ENCODE measurements around the gene AKAP6. TPM values are rescaled to one million over a fixed set of nuclear protein-coding genes. Genes with fewer than 3 reads are reported as not detected.

AKAP6 gene
- total RNA-seq, 1 donor from 2014 or later, result 600 TPM

- no peak overlapping the region for H3K4me3 Mint-ChIP-seq (ENCODE audit: unreplicated experiment)
- peaks cover 9% of the 10 kb centered on the region for H3K36me3 Mint-ChIP-seq (ENCODE audit: unreplicated experiment)
- peaks cover 19% of the 10 kb centered on the region for H3K9me3 Mint-ChIP-seq (ENCODE audit: unreplicated experiment)
- TF ChIP-seq CTCF (IDR thresholded peaks at IDR 0.05; ENCODE audit: partially characterized antibody, unreplicated experiment), result no peak
- no peak overlapping the region for H3K27ac Mint-ChIP-seq (ENCODE audit: unreplicated experiment)
- H3K27me3 Mint-ChIP-seq (ENCODE audit: unreplicated experiment), result peaks cover 9% of the 10 kb centered on the region
- H3K4me1 Mint-ChIP-seq (ENCODE audit: low read depth, unreplicated experiment), result peaks cover 4% of the 10 kb centered on the region
- no peak for DNase-seq
Measured at GRCh38 chr14:32546246-32546645, 217.1 kb downstream of the AKAP6 start.

- no peak for TF ChIP-seq CTCF (IDR thresholded peaks at IDR 0.05; ENCODE audit: partially characterized antibody, unreplicated experiment)
Measured at GRCh38 chr14:32552766-32553165, 223.7 kb downstream of the AKAP6 start.

GRCh38 chr14:32559048-32559447 is 229.9 kb downstream of the AKAP6 start:
- H3K9me3 Mint-ChIP-seq (ENCODE audit: unreplicated experiment), result peaks cover 12% of the 10 kb centered on the region
- no peak for TF ChIP-seq CTCF (IDR thresholded peaks at IDR 0.05; ENCODE audit: partially characterized antibody, unreplicated experiment)
- H3K4me1 Mint-ChIP-seq (ENCODE audit: low read depth, unreplicated experiment), result peaks cover 4% of the 10 kb centered on the region
- peaks cover 4% of the 10 kb centered on the region for H3K36me3 Mint-ChIP-seq (ENCODE audit: unreplicated experiment)
- peaks cover 4% of the 10 kb centered on the region for H3K27me3 Mint-ChIP-seq (ENCODE audit: unreplicated experiment)
- no peak for DNase-seq
- no peak overlapping the region for H3K27ac Mint-ChIP-seq (ENCODE audit: unreplicated experiment)
- no peak overlapping the region for H3K4me3 Mint-ChIP-seq (ENCODE audit: unreplicated experiment)

More at GRCh38 chr14:32552766-32553165, 223.7 kb downstream of the AKAP6 start:
- H3K4me1 Mint-ChIP-seq (ENCODE audit: low read depth, unreplicated experiment), result peaks cover 13% of the 10 kb centered on the region
- peaks cover 12% of the 10 kb centered on the region for H3K27me3 Mint-ChIP-seq (ENCODE audit: unreplicated experiment)
- H3K4me3 Mint-ChIP-seq (ENCODE audit: unreplicated experiment), result no peak overlapping the region
- peaks cover 12% of the 10 kb centered on the region for H3K36me3 Mint-ChIP-seq (ENCODE audit: unreplicated experiment)
- peaks cover 26% of the 10 kb centered on the region for H3K9me3 Mint-ChIP-seq (ENCODE audit: unreplicated experiment)
- no peak overlapping the region for H3K27ac Mint-ChIP-seq (ENCODE audit: unreplicated experiment)
- no peak for DNase-seq

- peaks cover 10% of the 10 kb centered on the region for H3K9me3 Mint-ChIP-seq (ENCODE audit: unreplicated experiment)
- no peak for DNase-seq
- TF ChIP-seq CTCF (IDR thresholded peaks at IDR 0.05; ENCODE audit: partially characterized antibody, unreplicated experiment), result no peak
- H3K4me1 Mint-ChIP-seq (ENCODE audit: low read depth, unreplicated experiment), result peaks cover 2% of the 10 kb centered on the region
- no peak overlapping the region for H3K4me3 Mint-ChIP-seq (ENCODE audit: unreplicated experiment)
- no peak overlapping the region for H3K27ac Mint-ChIP-seq (ENCODE audit: unreplicated experiment)
- H3K36me3 Mint-ChIP-seq (ENCODE audit: unreplicated experiment), result peaks cover 4% of the 10 kb centered on the region
- H3K27me3 Mint-ChIP-seq (ENCODE audit: unreplicated experiment), result peaks cover 4% of the 10 kb centered on the region
Measured at GRCh38 chr14:32559590-32559989, 230.5 kb downstream of the AKAP6 start.

GRCh38 chr14:32560209-32560857 is 231.2 kb downstream of the AKAP6 start:
- Mint-ChIP-seq H3K4me1 (ENCODE audit: low read depth, unreplicated experiment) (no peaks in the 10 kb centered on the region), H3K9me3 (ENCODE audit: unreplicated experiment) (peaks cover 9% of the 10 kb centered on the region), H3K27ac (ENCODE audit: unreplicated experiment) (no peak overlapping the region), H3K27me3 (ENCODE audit: unreplicated experiment) (peaks cover 6% of the 10 kb centered on the region), H3K36me3 (ENCODE audit: unreplicated experiment) (peaks cover 4% of the 10 kb centered on the region), H3K4me3 (ENCODE audit: unreplicated experiment) (no peak overlapping the region)
- peak; percentile 79 for TF ChIP-seq CTCF (IDR thresholded peaks at IDR 0.05; ENCODE audit: partially characterized antibody, unreplicated experiment)
- peak; percentile 49 for DNase-seq

Measured in glutamatergic neuron (in vitro differentiated cells).